Endothelial cell of umbilical vein (primary cell): ENCODE measurements around the gene CALCOCO1. TPM values are rescaled to one million over a fixed set of nuclear protein-coding genes. Genes with fewer than 3 reads are reported as not detected.

Experiments used
- BruUV-seq: library from RNA; stranded (reverse); fragments of 400-500 nt; replicated peaks from 2 replicates; lab custom pipeline; 2021; lab: Mats Ljungman, UMichigan
- CTCF ChIA-PET: fragments of 300-600, 350-600 bp; sonication (Branson Sonifier 250); formaldehyde crosslinking; loops from one replicate; lab custom pipeline; 2021; ENCODE audit warnings: antibody characterized with exemption, inconsistent platforms; lab: Charles Lee
- POLR2A ChIA-PET: fragments of 300-600, 350-600 bp; sonication (Branson Sonifier 250); formaldehyde crosslinking; loops from one replicate; lab custom pipeline; 2021; ENCODE audit warnings: antibody characterized with exemption, inconsistent platforms; lab: Charles Lee
- DNase-seq: peaks from one replicate; pipeline ENCODE4 v3.0.0-alpha.2; 2011; ENCODE audit warnings: low read depth, low spot score
- FAIRE-seq: peaks from 2 replicates; lab custom pipeline; 2011; peaks lifted over from hg19 to GRCh38; lab: Jason Lieb, UNC
- H2AFZ ChIP-seq: 2 replicates; pipeline ENCODE4 v1.6.0; 2012; ENCODE audit warnings: low read depth, low read length, control low read depth, inconsistent platforms
- H3K27ac ChIP-seq: 2 replicates; pipeline ENCODE4 v1.5.1; 2011; ENCODE audit warnings: low read depth, mild to moderate bottlenecking, control low read depth, low read length, moderate library complexity; ENCODE audit not compliant: insufficient read depth
- H3K27me3 ChIP-seq, 2 experiments: 2 replicates each; pipeline versions ENCODE4 v1.6.0 to v1.6.1; 2011; ENCODE audit warnings: low read length in 2 of 2, mixed read lengths in 1 of 2; ENCODE audit not compliant: control insufficient read depth in 2 of 2, insufficient read depth in 2 of 2
- H3K36me3 ChIP-seq, 2 experiments: 2 replicates in 1 of 2; 3 replicates in 1 of 2; pipeline ENCODE4 v1.5.1; 2011; ENCODE audit warnings: low read length in 2 of 2, mild to moderate bottlenecking in 1 of 2, moderate library complexity in 1 of 2; ENCODE audit not compliant: control insufficient read depth in 2 of 2, insufficient read depth in 2 of 2; ENCODE audit errors: extremely low read depth in 1 of 2
- H3K4me1 ChIP-seq: 3 replicates; pipeline ENCODE4 v1.5.1; 2011; ENCODE audit warnings: mild to moderate bottlenecking, low read length; ENCODE audit not compliant: control insufficient read depth, insufficient read depth; ENCODE audit errors: extremely low read depth
- H3K4me2 ChIP-seq: 2 replicates; pipeline ENCODE4 v1.6.1; 2011; ENCODE audit warnings: low read length, control low read depth, mixed read lengths; ENCODE audit not compliant: insufficient read depth
- H3K4me3 ChIP-seq, 3 experiments: fragments of 200-600 bp in 1 of 3; sonication (generic), shearing (Covaris generic) in 1 of 3; replicated peaks in 1 of 3; 2 replicates each; pipeline ENCODE4 v1.5.1; 2011 to 2016; ENCODE audit warnings: control low read depth in 3 of 3, low read length in 3 of 3, mild to moderate bottlenecking in 2 of 3, inconsistent platforms in 1 of 3, low read depth in 1 of 3, moderate library complexity in 1 of 3; ENCODE audit not compliant: insufficient read depth in 1 of 3
- H3K79me2 ChIP-seq: 2 replicates; pipeline ENCODE4 v1.6.0; 2012; ENCODE audit warnings: low read length, inconsistent platforms; ENCODE audit not compliant: control insufficient read depth, insufficient read depth
- H3K9ac ChIP-seq: replicated peaks from 2 replicates; pipeline ENCODE3; 2011; ENCODE audit warnings: low read length, control low read depth; ENCODE audit not compliant: insufficient read depth; ENCODE audit errors: extremely low read depth
- H3K9me1 ChIP-seq: replicated peaks from 3 replicates; pipeline ENCODE4 v1.6.0; 2011; ENCODE audit warnings: mild to moderate bottlenecking, low read length; ENCODE audit not compliant: control insufficient read depth, insufficient read depth; ENCODE audit errors: extremely low read depth
- H3K9me3 ChIP-seq: replicated peaks from 2 replicates; pipeline ENCODE4 v1.5.1; 2012; ENCODE audit warnings: low read length, inconsistent platforms; ENCODE audit not compliant: control insufficient read depth, insufficient read depth
- H4K20me1 ChIP-seq: replicated peaks from 2 replicates; pipeline ENCODE3; 2011; ENCODE audit warnings: mild to moderate bottlenecking, low read length; ENCODE audit not compliant: control insufficient read depth, insufficient read depth; ENCODE audit errors: extremely low read depth
- CTCF ChIP-seq, 2 donors: IDR thresholded peaks; 1 replicate in 1 of 2; 2 replicates in 1 of 2; pipeline ENCODE4 v1.5.1; 2011; ENCODE audit warnings: low read length in 2 of 2, mild to moderate bottlenecking in 2 of 2, moderate library complexity in 2 of 2, control low read depth in 1 of 2, inconsistent platforms in 1 of 2, low read depth in 1 of 2; ENCODE audit not compliant: insufficient read depth in 1 of 2; ENCODE audit errors: extremely low read depth in 1 of 2
- EZH2 ChIP-seq: IDR thresholded peaks from 2 replicates; pipeline ENCODE4 v1.6.1; 2012; ENCODE audit warnings: borderline replicate concordance, low read depth, mild to moderate bottlenecking, moderate library complexity, low read length, inconsistent platforms; ENCODE audit not compliant: severe bottlenecking
- FOS ChIP-seq: IDR thresholded peaks from 2 replicates; pipeline ENCODE4 v1.6.1; 2011; ENCODE audit warnings: mild to moderate bottlenecking, low read length, moderate library complexity, borderline replicate concordance; ENCODE audit not compliant: insufficient read depth
- GATA2 ChIP-seq: IDR thresholded peaks from 2 replicates; pipeline ENCODE4 v1.7.0; 2011; ENCODE audit warnings: low read depth, mild to moderate bottlenecking, moderate library complexity, mixed read lengths, low read length; ENCODE audit not compliant: insufficient read length, insufficient read depth
- JUN ChIP-seq: IDR thresholded peaks from 2 replicates; pipeline ENCODE4 v1.6.1; 2011; ENCODE audit warnings: borderline replicate concordance, low read depth; ENCODE audit not compliant: insufficient read length, insufficient read depth
- MYC ChIP-seq: IDR thresholded peaks from one replicate; pipeline ENCODE4 v1.6.1; 2011; ENCODE audit warnings: mild to moderate bottlenecking, low read depth, low read length
- POLR2A ChIP-seq: IDR thresholded peaks from 2 replicates; pipeline ENCODE4 v1.6.1; 2012; ENCODE audit warnings: low read depth, mild to moderate bottlenecking, control low read depth, low read length
- POLR2AphosphoS5 ChIP-seq: IDR thresholded peaks from 2 replicates; pipeline ENCODE4 v1.6.1; 2012; ENCODE audit warnings: low read depth, mild to moderate bottlenecking, control low read depth, low read length, moderate library complexity; ENCODE audit not compliant: insufficient read depth
- dilution Hi-C: fragments of 300-500 bp; cut with MboI; formaldehyde crosslinking; loops from one replicate; pipeline ENCODE4 v1.15.0; 2019; ENCODE audit warnings: low sequenced_read_pairs; ENCODE audit not compliant: extremely low pct_ligation_motif_present
- intact Hi-C: fragments of 100-400 bp; cut with micrococcal nuclease; formaldehyde crosslinking; loops from one replicate; pipeline ENCODE4 v1.10.0; 2022
- polyA plus RNA-seq, 4 experiments: library from polyadenylated mRNA; depleted of rRNA in 3 of 4; stranded (reverse) in 3 of 4; unstranded in 1 of 4; fragments of >200 nt; gene quantifications; 2 replicates each; pipeline versions ENCODE4 v1.2.1 to v1.2.3, GENCODE V29; 2011 to 2012; ENCODE audit warnings: missing spikeins in 1 of 4
- total RNA-seq: library from RNA; stranded (reverse); gene quantifications from 2 replicates; pipeline ENCODE4 v1.2.3, GENCODE V29; 2021
- TF ChIP-seq, protein P1 (sequence below): IDR thresholded peaks from 2 replicates; pipeline ENCODE4 v1.6.1; 2011; ENCODE audit not compliant: insufficient read depth, insufficient read length

The CALCOCO1 gene
- total and polyA plus RNA-seq, 2 donors (not counting 3 experiments of a cell fraction or from before 2014, with no cell fraction given): 70.9 to 135 TPM

DNA sequence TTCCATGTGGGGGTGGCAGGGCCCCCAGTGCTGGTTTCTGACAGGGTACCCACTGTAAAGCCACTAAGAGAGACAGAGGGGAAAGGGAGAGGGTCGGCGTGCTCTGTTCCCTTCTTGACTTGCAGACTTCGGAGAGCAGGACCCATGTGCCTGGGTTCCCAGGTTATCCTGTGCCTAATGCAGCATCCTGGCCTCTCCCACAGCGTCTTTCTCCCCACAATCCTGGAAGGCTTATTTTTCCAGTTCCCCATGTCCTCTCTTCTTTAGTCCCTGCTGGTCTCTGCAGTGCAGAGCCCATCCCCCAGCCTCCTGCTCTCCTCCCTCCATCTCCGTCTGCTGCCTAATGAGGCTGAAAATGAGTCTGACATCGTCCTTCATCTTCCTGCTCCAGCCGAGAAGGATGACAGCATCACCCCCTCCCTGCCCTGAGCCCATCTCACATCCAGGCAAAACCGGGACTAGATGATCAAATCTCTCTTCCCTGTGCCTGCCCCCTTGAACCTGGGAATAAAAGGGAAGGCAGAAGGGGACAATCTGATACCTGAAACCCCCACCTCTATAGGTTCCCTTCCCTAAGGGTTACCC is 15.1 kb downstream of the CALCOCO1 start:
- H3K4me3 ChIP-seq: no peak overlapping the region
- no peaks in the 10 kb centered on the region for H4K20me1 ChIP-seq
- POLR2A ChIA-PET: no interaction called here
- CTCF ChIA-PET: no interaction called here
- no peak for FAIRE-seq
- no peak overlapping the region for H2AFZ ChIP-seq
- DNase-seq: no peak
- dilution Hi-C loops: no loop called here
- TF ChIP-seq JUN (no peak), POLR2A (no peak), POLR2AphosphoS5 (no peak), GATA2 (no peak), EZH2 (no peak), MYC (no peak)
- H3K4me1 ChIP-seq: no peaks in the 10 kb centered on the region
- BruUV-seq: no TSS peak
- intact Hi-C loops: no loop called here
- peaks cover 0 to 42% of the 10 kb centered on the region in 2 experiments for H3K36me3 ChIP-seq
- H3K79me2 ChIP-seq: no peaks in the 10 kb centered on the region
- H3K9me3 ChIP-seq: no peaks in the 10 kb centered on the region
- no peak overlapping the region for H3K4me2 ChIP-seq
- H3K27ac ChIP-seq: no peak overlapping the region
- H3K9me1 ChIP-seq: no peaks in the 10 kb centered on the region
- H3K27me3 ChIP-seq: peaks cover 6 to 7% of the 10 kb centered on the region in 2 experiments
- no peak overlapping the region for H3K9ac ChIP-seq

- Histone ChIP-seq H3K4me1 (no peaks in the 10 kb centered on the region), H3K9ac (no peak overlapping the region), H3K4me3 (no peak overlapping the region), H4K20me1 (no peaks in the 10 kb centered on the region), H2AFZ (no peak overlapping the region), H3K9me3 (no peaks in the 10 kb centered on the region), H3K9me1 (no peaks in the 10 kb centered on the region), H3K36me3 (peaks cover 0 to 27% of the 10 kb centered on the region in 2 experiments), H3K79me2 (no peaks in the 10 kb centered on the region), H3K4me2 (no peak overlapping the region), H3K27me3 (peaks cover 9 to 13% of the 10 kb centered on the region in 2 experiments), H3K27ac (no peak overlapping the region)
- DNase-seq (no peak), FAIRE-seq (no peak)
- TF ChIP-seq MYC (no peak), FOS (no peak), EZH2 (no peak), CTCF (IDR thresholded peaks at IDR 0.05; ENCODE audit: extremely low read depth in 1 of 2, insufficient read depth in 1 of 2, low read depth in 1 of 2, low read length in 2 of 2) (no peak), POLR2A (no peak), POLR2AphosphoS5 (no peak), GATA2 (no peak), JUN (no peak)
- TF ChIP-seq, protein P1, sequence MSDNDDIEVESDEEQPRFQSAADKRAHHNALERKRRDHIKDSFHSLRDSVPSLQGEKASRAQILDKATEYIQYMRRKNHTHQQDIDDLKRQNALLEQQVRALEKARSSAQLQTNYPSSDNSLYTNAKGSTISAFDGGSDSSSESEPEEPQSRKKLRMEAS: no peak
- intact Hi-C loops (no loop called here), dilution Hi-C loops (no loop called here)
- CTCF ChIA-PET: interaction anchor here (1.0 to 20.3 kb wide), 2 partner anchors 18 to 33 kb away, joined by 3 to 719 read pairs; no protein-coding TSS in a partner anchor
- no TSS peak for BruUV-seq
- POLR2A ChIA-PET: no interaction called here
These were observed 17.2 kb downstream of the CALCOCO1 start for GRCh38 chr12:53710091-53710490.
